T-helper 2 cell treated with Interferon-gamma antibody and Interleukin-4, amounts not matched to agents 5 μg/mL and 100 μg/mL, for 36 hours (primary cell): ENCODE results near the gene AMFR.

Experiments used
- DNase-seq: peaks from one replicate; pipeline ENCODE4 v3.0.0; 2021; ENCODE audit warnings: low spot score
- H3K27ac Mint-ChIP-seq: one replicate; pipeline ENCODE4 v1.8.0; 2021; ENCODE audit warnings: mild to moderate bottlenecking, mixed read lengths
- H3K27me3 Mint-ChIP-seq: one replicate; pipeline ENCODE4 v1.8.0; 2021; ENCODE audit warnings: low read depth, mixed read lengths
- H3K36me3 Mint-ChIP-seq: one replicate; pipeline ENCODE4 v1.8.0; 2021; ENCODE audit warnings: low read depth, mixed read lengths
- H3K4me1 Mint-ChIP-seq: one replicate; pipeline ENCODE4 v1.8.0; 2021; ENCODE audit warnings: low read depth, mixed read lengths
- H3K4me3 Mint-ChIP-seq: one replicate; pipeline ENCODE4 v1.8.0; 2022; ENCODE audit warnings: mild to moderate bottlenecking, moderate library complexity, mixed read lengths
- H3K9me3 Mint-ChIP-seq: one replicate; pipeline ENCODE4 v1.8.0; 2021; ENCODE audit warnings: mixed read lengths

Gene AMFR

DNA sequence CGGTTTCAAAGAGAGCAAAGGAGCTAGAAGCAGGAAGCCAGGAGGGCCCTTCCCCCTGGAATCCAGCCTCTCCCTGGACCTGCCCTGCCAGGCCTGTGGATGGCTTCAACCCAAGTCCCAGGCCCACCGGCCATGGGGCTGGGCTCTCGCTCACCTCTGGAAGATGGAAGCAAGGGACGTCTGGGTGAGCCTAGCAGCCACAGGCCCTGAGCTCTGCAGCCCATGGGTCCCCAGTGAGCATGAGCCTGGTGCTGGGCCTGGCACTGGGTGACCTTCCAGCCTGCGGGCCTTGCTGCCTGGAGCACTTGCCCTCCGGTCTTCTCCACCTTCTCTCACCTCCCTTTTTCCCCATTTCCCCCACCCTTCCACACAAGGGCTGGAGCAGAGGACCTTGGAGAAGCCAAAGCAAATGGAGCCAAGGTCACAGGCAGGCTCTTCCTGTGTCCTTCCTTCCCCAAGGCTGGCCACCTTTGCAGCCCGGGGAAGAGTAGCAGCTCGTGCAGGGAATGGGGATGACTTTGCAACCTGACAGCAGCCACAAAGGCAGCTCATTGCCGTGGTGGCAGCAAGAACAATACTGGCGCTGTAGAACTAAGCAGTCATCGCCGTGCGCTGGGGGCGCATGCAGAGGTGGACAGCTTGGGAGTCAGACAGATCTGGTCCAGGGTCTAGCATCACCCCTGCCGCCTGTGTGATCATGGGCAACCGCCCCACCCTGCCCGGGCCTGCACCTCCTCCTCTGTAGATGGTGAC lies 86.6 kb downstream of the AMFR start:
- no peak overlapping the region for H3K27ac Mint-ChIP-seq
- no peaks in the 10 kb centered on the region for H3K9me3 Mint-ChIP-seq
- no peaks in the 10 kb centered on the region for H3K36me3 Mint-ChIP-seq
- no peaks in the 10 kb centered on the region for H3K4me1 Mint-ChIP-seq
- no peaks in the 10 kb centered on the region for H3K27me3 Mint-ChIP-seq
- H3K4me3 Mint-ChIP-seq, result no peak overlapping the region
- no peak for DNase-seq

- DNase-seq, result no peak
- H3K36me3 Mint-ChIP-seq, result no peaks in the 10 kb centered on the region
- H3K27me3 Mint-ChIP-seq, result no peaks in the 10 kb centered on the region
- H3K4me3 Mint-ChIP-seq, result no peak overlapping the region
- no peak overlapping the region for H3K27ac Mint-ChIP-seq
- H3K9me3 Mint-ChIP-seq, result no peaks in the 10 kb centered on the region
- no peaks in the 10 kb centered on the region for H3K4me1 Mint-ChIP-seq
Measured at GRCh38 chr16:56337858-56338325, 87.5 kb downstream of the AMFR start.

- Mint-ChIP-seq H3K36me3 (no peaks in the 10 kb centered on the region), H3K4me3 (no peak overlapping the region), H3K4me1 (no peaks in the 10 kb centered on the region), H3K27ac (no peak overlapping the region), H3K9me3 (no peaks in the 10 kb centered on the region), H3K27me3 (no peaks in the 10 kb centered on the region)
- DNase-seq, result no peak
Measured at GRCh38 chr16:56337131-56337857, 88.1 kb downstream of the AMFR start.

GRCh38 chr16:56336711-56337110 lies 88.6 kb downstream of the AMFR start:
- Mint-ChIP-seq H3K27me3 (no peaks in the 10 kb centered on the region), H3K9me3 (no peaks in the 10 kb centered on the region), H3K4me1 (no peaks in the 10 kb centered on the region), H3K27ac (no peak overlapping the region), H3K36me3 (no peaks in the 10 kb centered on the region), H3K4me3 (no peak overlapping the region)
- DNase-seq, result no peak

- Mint-ChIP-seq H3K9me3 (no peaks in the 10 kb centered on the region), H3K4me1 (no peaks in the 10 kb centered on the region), H3K27me3 (no peaks in the 10 kb centered on the region), H3K27ac (no peak overlapping the region), H3K36me3 (no peaks in the 10 kb centered on the region), H3K4me3 (no peak overlapping the region)
- no peak for DNase-seq
Measured at GRCh38 chr16:56336071-56336688, 89.2 kb downstream of the AMFR start.

- no peak overlapping the region for H3K4me3 Mint-ChIP-seq
- no peak overlapping the region for H3K27ac Mint-ChIP-seq
- H3K36me3 Mint-ChIP-seq, result no peaks in the 10 kb centered on the region
- no peaks in the 10 kb centered on the region for H3K27me3 Mint-ChIP-seq
- no peaks in the 10 kb centered on the region for H3K4me1 Mint-ChIP-seq
- DNase-seq, result no peak
- H3K9me3 Mint-ChIP-seq, result no peaks in the 10 kb centered on the region
Measured at GRCh38 chr16:56334761-56335160, 90.6 kb downstream of the AMFR start.

DNA sequence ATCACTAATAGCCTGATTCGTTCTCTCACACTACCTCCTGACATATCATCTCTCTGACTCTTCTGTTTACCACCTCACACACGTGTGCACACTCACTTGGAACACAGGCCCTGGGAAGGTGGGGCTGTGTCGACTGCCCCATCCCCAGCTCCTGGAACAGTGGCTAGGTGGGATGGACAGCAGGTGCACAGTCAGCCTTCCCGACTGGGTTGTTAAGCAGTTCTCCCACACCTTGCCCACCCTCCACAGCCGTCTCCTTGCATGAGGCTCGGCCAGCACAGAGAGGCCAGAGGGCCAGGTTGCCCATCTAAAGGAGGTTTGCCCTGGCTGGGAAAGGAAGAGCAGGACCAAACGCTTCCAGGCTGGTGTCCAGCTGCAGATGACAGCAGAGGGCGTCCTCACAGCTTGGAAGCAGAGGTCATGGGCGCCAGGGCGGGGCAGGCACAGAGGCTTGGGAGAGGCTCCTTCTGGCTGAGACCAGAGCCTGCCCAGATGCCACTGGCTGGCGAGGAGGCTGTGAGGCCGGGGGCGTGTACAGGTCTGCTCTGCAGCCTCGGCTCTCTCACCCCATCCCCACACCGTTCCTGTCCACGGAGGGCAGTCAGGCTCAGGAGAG lies 92.8 kb downstream of the AMFR start:
- Mint-ChIP-seq H3K27ac (no peak overlapping the region), H3K27me3 (no peaks in the 10 kb centered on the region), H3K4me1 (no peaks in the 10 kb centered on the region), H3K36me3 (no peaks in the 10 kb centered on the region), H3K4me3 (no peak overlapping the region), H3K9me3 (no peaks in the 10 kb centered on the region)
- peak; percentile 7 for DNase-seq

GRCh38 chr16:56331915-56332314 lies 93.4 kb downstream of the AMFR start:
- Mint-ChIP-seq H3K36me3 (no peaks in the 10 kb centered on the region), H3K27ac (no peak overlapping the region), H3K27me3 (no peaks in the 10 kb centered on the region), H3K4me1 (no peaks in the 10 kb centered on the region), H3K4me3 (no peak overlapping the region), H3K9me3 (no peaks in the 10 kb centered on the region)
- DNase-seq, result no peak

GRCh38 chr16:56331399-56331798 lies 93.9 kb downstream of the AMFR start:
- no peaks in the 10 kb centered on the region for H3K9me3 Mint-ChIP-seq
- H3K4me3 Mint-ChIP-seq, result no peak overlapping the region
- no peaks in the 10 kb centered on the region for H3K27me3 Mint-ChIP-seq
- DNase-seq, result no peak
- H3K4me1 Mint-ChIP-seq, result no peaks in the 10 kb centered on the region
- no peak overlapping the region for H3K27ac Mint-ChIP-seq
- no peaks in the 10 kb centered on the region for H3K36me3 Mint-ChIP-seq

DNA sequence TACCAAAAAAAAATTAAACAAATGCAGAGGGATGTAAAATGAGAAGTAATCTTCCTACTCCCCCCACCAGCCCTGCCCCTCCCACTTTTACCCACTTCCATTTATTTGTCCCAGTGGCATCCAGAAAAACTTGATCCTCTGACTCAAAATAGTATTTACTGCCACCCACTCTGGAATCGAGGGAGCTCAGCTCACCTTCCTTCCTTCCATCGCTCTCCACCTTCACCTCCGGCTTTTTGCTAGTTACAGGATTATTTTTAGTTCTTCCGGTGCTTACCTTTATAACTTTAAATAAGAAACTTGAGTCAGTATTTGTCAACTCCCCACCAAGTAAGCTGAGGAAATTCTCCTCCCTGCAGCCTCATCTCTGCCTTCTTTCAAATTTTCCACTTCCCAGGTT lies 94.9 kb downstream of the AMFR start:
- Mint-ChIP-seq H3K4me1 (no peaks in the 10 kb centered on the region), H3K27me3 (no peaks in the 10 kb centered on the region), H3K36me3 (no peaks in the 10 kb centered on the region), H3K9me3 (no peaks in the 10 kb centered on the region), H3K4me3 (no peak overlapping the region), H3K27ac (no peak overlapping the region)
- no peak for DNase-seq

DNA sequence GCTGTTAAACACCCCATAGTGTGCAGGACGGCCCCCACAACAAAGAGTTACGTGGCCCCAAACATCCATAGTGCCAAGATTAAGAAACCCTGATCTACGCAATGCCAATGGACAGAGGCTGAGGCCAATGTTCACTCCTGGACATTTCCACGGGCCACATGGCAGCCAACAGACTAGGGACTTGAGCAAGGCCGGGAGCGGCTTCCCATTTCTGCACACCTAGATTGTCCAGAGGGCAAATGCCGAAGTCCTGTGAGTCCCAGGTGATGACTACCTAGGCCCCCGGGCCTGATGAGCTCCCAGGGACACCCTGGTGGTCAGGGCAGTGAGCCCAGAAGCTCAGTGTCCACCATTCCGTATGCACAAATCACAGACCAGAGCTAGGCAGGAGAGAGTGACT lies 95.5 kb downstream of the AMFR start:
- DNase-seq, result no peak
- no peaks in the 10 kb centered on the region for H3K27me3 Mint-ChIP-seq

DNA sequence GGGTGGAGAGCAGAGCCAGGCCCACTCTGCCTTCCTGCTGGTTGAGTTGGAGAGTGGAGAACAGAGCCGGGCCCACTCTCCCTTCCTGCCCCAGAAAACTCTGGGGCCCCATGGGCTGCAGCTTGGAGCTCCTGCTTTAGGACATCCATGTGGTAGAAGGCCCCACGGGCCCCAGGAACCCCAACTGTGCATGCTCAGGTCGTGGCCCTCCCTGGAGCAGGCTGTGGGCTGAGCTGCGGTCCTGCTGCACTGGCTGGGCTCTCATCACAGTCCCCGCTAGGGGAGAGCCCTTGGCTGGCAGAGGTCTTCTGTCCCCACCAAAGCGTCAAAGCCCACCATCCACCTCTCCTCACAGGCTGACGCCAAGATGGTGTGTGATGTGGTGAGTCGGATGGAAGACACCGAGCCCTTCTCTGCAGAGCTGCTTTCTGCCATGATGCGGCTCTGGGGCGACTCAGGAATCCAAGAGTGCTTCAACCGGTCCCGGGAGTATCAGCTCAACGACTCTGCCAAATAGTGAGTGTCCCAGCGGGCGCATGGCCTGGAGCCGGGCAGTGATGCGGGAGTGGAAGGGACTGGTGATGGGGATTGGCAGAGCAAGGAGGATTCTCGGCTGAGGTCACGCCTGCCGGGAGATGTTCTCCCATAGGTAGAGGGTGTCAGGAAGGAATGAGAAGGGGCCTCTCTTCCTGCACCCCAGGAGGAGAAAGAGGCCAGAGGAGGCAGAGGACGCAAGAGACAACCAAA lies 96.9 kb downstream of the AMFR start:
- Mint-ChIP-seq H3K9me3 (no peaks in the 10 kb centered on the region), H3K27ac (no peak overlapping the region), H3K4me3 (no peak overlapping the region), H3K4me1 (no peaks in the 10 kb centered on the region), H3K27me3 (no peaks in the 10 kb centered on the region), H3K36me3 (no peaks in the 10 kb centered on the region)
- DNase-seq, result no peak

More for the DNA sequence above, 95.5 kb downstream of the AMFR start:
- H3K9me3 Mint-ChIP-seq, result no peaks in the 10 kb centered on the region
- H3K36me3 Mint-ChIP-seq, result no peaks in the 10 kb centered on the region
- no peaks in the 10 kb centered on the region for H3K4me1 Mint-ChIP-seq
- H3K4me3 Mint-ChIP-seq, result no peak overlapping the region
- no peak overlapping the region for H3K27ac Mint-ChIP-seq

- Mint-ChIP-seq H3K4me1 (no peaks in the 10 kb centered on the region), H3K4me3 (no peak overlapping the region), H3K9me3 (no peaks in the 10 kb centered on the region), H3K27me3 (no peaks in the 10 kb centered on the region), H3K36me3 (no peaks in the 10 kb centered on the region), H3K27ac (no peak overlapping the region)
- DNase-seq, result no peak
Measured at GRCh38 chr16:56327929-56328258, 97.5 kb downstream of the AMFR start.
